ENCODE results near the gene BAZ1B.

DNA sequence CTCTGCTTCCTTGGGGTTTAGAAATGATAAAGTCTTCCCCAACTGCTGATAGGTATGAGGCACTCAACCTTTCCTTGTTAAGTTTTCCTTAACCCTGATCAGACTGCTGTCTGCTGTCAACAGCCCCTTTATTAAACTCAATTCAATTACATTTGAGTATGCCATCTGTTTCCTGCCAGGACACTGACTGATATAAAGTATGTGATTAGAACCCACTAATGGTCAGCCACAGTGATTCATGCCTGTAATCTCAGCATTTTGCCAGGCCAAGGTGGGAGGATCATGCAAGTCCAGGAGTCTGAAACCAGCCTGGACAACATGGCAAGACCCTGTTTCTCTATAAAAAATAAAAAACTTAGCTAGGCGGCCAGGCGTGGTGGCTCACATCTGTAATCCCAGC, 18.1 kb downstream of the BAZ1B start:
- TF ChIP-seq, protein P1, sequence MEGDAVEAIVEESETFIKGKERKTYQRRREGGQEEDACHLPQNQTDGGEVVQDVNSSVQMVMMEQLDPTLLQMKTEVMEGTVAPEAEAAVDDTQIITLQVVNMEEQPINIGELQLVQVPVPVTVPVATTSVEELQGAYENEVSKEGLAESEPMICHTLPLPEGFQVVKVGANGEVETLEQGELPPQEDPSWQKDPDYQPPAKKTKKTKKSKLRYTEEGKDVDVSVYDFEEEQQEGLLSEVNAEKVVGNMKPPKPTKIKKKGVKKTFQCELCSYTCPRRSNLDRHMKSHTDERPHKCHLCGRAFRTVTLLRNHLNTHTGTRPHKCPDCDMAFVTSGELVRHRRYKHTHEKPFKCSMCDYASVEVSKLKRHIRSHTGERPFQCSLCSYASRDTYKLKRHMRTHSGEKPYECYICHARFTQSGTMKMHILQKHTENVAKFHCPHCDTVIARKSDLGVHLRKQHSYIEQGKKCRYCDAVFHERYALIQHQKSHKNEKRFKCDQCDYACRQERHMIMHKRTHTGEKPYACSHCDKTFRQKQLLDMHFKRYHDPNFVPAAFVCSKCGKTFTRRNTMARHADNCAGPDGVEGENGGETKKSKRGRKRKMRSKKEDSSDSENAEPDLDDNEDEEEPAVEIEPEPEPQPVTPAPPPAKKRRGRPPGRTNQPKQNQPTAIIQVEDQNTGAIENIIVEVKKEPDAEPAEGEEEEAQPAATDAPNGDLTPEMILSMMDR (conservative IDR thresholded peaks at IDR 0.05; ENCODE audit: low read length), result no peak
- TF ChIP-seq EZH2phosphoT487 (IDR thresholded peaks at IDR 0.05; ENCODE audit: borderline replicate concordance), result no peak
